HG03196 (cell line): ENCODE results near the gene DPP6.
"Not testable (repeated sequence)": the region's sequence is repeated elsewhere in the genome, so short reads cannot be mapped to it uniquely, and the experiment has no call there.

Experiments used
- ATAC-seq: cut with Tn5 transposase; IDR thresholded peaks from one replicate; pipeline ENCODE4 v1.9.1; 2021; ENCODE audit not compliant: unreplicated experiment

DPP6 gene

DNA sequence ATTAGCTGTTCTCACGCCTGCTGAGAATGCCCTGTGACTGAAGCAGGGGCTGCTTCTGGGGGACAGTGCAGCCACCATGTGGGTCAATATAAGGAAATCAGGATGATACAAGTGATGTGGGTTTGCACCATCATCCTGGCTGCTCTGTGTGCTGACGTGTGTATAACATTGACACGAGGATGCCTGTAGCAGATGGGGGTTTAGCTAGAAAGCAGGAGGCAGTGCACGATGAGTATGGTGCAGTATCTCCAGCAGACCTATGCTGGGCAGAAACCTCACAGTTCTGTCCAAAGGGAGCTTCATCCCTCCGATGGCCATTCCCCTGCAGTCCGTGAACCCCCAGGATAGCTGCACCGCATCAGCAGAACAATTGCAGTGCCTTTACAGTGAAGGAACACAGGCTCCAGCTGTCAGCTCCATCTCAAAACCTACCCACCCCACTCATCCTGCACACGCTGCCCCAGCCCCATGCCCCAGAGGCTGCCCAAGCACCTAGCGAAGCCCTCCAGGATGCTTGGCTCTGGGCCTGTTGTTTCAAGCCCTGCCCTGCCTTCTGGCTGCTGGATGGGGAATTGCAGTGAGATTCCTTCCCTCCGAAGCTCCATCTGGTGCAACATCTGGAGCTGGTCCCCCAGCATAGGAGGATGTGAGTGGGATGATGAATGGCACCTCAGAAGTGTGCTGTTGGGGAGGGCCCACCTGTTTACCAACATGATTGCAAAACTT is 96.8 kb downstream of the DPP6 start:
- not testable (repeated sequence) for ATAC-seq

- ATAC-seq, result not testable (repeated sequence)
Measured at GRCh38 chr7:154150656-154151055, 98.5 kb downstream of the DPP6 start.

DNA sequence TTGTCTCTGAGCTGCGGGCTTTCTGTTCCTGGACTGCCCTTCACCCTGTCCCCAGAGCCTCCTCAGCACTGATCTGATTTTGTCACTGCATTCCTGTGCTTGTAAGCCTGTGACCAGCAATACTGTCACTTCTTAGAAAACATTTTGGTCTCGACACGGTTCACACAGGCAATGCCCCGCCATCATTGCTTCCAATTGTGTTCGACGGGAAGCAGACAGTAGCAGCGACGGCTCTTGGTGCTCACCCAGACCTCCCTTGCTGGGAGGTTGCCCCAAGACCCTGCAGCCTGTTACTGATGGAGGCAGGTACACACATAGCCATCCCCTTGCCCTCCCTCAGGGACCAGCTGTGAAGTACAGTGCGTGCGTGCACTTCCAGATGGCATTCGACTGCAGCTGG is 99.1 kb downstream of the DPP6 start:
- not testable (repeated sequence) for ATAC-seq

GRCh38 chr7:154155928-154156327 is 103.7 kb downstream of the DPP6 start:
- ATAC-seq, result not testable (repeated sequence)

- ATAC-seq, result not testable (repeated sequence)
Measured at GRCh38 chr7:154162921-154163320, 110.7 kb downstream of the DPP6 start.

GRCh38 chr7:154163642-154164041 is 111.4 kb downstream of the DPP6 start:
- not testable (repeated sequence) for ATAC-seq

- no peak for ATAC-seq
Measured at GRCh38 chr7:154167051-154167450, 114.9 kb downstream of the DPP6 start.

- no peak for ATAC-seq
Measured at GRCh38 chr7:154167807-154168206, 115.6 kb downstream of the DPP6 start.

DNA sequence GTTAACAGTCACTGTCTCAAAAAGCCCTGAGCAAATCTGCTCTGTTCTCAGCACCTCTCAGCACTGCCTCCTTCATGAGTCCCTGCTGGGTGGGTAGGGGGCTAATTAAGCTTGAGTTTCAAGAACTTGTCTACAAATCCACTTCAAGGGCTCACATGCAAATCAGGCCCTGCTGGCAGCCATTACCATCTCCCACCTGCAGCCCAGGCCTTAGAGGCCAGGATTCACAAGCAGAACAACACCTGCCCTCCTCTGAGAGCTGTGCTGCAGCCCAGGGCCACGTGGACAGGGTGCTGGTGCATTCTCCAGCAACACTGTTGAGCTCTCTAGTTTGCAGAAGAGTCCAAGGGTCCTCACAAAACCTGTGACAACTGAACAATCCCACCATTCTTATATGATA is 119.2 kb downstream of the DPP6 start:
- no peak for ATAC-seq

- ATAC-seq, result no peak
Measured at GRCh38 chr7:154172236-154172635, 120.0 kb downstream of the DPP6 start.

- ATAC-seq, result no peak
Measured at GRCh38 chr7:154177584-154177983, 125.4 kb downstream of the DPP6 start.

- ATAC-seq, result no peak
Measured at GRCh38 chr7:154178895-154179294, 126.7 kb downstream of the DPP6 start.

- no peak for ATAC-seq
Measured at GRCh38 chr7:154183482-154183881, 131.3 kb downstream of the DPP6 start.

GRCh38 chr7:154183946-154184345 is 131.7 kb downstream of the DPP6 start:
- no peak for ATAC-seq

- ATAC-seq, result no peak
Measured at GRCh38 chr7:154186811-154187210, 134.6 kb downstream of the DPP6 start.

DNA sequence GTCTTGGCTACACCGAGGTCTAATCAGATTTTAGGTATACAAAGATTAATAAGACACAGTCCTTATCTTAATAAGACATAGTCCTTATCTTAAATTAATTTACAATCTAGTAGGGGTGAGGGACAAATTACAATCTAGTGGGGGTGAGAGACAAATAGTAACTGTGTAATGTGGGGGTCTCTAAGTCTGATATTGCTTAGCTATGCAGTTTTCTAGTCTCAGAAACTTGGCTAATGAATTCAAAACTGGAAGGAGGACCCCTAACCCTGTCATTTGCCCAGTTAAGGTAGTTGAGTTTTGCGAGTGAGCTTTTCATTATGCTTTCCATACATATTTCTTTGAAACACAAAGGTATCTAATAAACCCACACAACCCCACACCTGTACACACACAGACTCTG is 136.1 kb downstream of the DPP6 start:
- ATAC-seq, result no peak

- no peak for ATAC-seq
Measured at GRCh38 chr7:154195266-154195665, 143.1 kb downstream of the DPP6 start.

GRCh38 chr7:154198481-154198880 is 146.3 kb downstream of the DPP6 start:
- no peak for ATAC-seq

GRCh38 chr7:154200241-154200640 is 148.0 kb downstream of the DPP6 start:
- no peak for ATAC-seq

DNA sequence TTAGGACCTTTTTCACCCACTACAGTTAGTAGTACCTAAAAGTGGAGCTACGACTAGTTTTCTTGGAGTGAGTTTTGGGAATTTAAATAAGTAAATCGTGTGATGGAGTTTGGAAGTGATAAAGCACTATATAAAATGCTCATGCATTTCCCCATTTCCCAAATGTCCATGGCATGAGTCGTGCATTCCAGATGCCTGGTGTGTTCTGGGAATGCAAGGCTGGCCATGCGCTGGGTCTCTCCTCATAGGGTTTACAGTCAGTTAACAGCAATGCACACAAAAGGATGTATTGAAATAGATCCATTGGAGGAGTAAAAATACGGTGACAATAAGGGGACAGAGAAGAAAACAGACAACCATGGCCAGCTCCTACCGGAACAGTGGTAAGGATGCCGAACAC is 149.8 kb downstream of the DPP6 start:
- ATAC-seq, result no peak

GRCh38 chr7:154204046-154204445 is 151.8 kb downstream of the DPP6 start:
- ATAC-seq, result no peak

DNA sequence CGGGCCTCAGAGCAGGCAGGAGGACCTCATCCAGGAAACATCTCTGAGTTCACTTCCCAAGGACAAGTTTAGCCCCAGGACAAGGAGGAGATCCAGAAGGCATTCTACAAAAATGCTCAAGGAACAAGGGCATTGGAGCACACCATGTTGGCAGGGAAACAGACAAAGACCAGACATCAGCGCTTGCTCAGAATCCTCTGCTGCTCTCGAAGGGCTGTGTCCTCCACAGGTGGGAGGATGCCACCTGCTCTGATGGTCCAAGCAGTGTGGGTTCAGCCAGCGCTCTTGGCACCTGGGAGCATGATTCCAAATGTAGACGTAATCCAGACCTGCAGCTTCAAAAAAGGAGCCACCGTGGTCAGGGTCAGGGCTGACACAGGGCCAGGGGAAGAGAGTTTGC is 160.7 kb downstream of the DPP6 start:
- ATAC-seq, result no peak

GRCh38 chr7:154217688-154218340 is 165.6 kb downstream of the DPP6 start:
- ATAC-seq, result no peak
